Measurements from ENCODE around the gene ACIN1. TPM values are rescaled to one million over a fixed set of nuclear protein-coding genes. Genes with fewer than 3 reads are reported as not detected.

Gene ACIN1
- total and polyA plus RNA-seq, 9 of the 15 experiments (the other 6 are each of a cell fraction or from before 2014, with no cell fraction given), result 5.0 to 196 (median 129) TPM

DNA sequence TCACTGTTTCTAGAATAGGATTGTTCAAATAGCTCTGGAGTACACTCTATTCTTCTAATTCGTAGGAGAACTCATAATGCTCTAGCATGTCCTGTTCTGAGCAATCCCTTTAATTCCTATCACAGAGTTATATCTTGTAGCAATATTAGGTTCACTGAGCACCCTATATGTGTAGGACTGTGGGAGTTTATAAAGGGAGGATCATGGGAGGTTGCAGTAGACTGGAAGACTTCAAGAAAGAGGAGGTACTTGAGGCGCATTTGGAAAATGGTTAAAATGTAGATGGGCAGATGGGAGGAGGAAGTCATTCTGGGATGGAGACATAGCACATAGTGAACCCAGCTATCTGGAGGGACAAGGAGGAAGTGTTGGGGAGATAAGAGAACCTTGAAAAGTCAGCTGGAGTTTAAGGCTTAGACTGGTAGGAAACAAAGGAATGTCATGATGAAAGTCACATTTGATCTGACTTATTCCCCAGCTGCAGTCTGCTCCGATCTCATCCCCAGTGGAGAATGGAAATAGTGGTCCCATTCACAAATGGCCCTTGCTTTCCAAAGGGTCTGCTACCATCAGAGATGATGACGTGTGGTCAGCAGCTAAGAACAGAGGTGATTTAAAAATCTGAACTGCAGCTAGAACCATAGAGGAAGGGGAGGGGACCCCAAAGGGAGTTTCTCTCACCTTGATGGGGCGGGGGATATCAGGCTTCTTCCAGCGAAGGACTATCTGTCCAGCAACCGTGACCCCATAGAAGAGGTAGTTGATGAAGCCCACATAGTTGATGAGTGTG lies 34.2 kb upstream of the ACIN1 start (continued):
- TF ChIP-seq, protein P1, sequence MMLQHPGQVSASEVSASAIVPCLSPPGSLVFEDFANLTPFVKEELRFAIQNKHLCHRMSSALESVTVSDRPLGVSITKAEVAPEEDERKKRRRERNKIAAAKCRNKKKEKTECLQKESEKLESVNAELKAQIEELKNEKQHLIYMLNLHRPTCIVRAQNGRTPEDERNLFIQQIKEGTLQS (IDR thresholded peaks at IDR 0.05), result no peak
- TF ChIP-seq, protein P1 (CRISPR knock-in tag; conservative IDR thresholded peaks at IDR 0.05), result no peak
- TF ChIP-seq ZNF785 (CRISPR knock-in tag; IDR thresholded peaks at IDR 0.05), result no peak
- no peak for TF ChIP-seq MBD2 (IDR thresholded peaks at IDR 0.05; ENCODE audit: borderline replicate concordance, low read depth)
- no peak for TF ChIP-seq NFE2L1 (tag; IDR thresholded peaks at IDR 0.05; ENCODE audit: borderline replicate concordance, low read depth)
- TF ChIP-seq MAFK (IDR thresholded peaks at IDR 0.05; ENCODE audit: low read length), result no peak
- no peak for TF ChIP-seq RFX5 (IDR thresholded peaks at IDR 0.05; ENCODE audit: low read depth, low read length)
- TF ChIP-seq ZNF444 (CRISPR knock-in tag; IDR thresholded peaks at IDR 0.05), result no peak
- TF ChIP-seq HNRNPK (IDR thresholded peaks at IDR 0.05; ENCODE audit: low read depth, low read length, poor library complexity, severe bottlenecking), result no peak
- no peak for TF ChIP-seq RBM15 (IDR thresholded peaks at IDR 0.05; ENCODE audit: insufficient read depth, low read length)
- no peak for TF ChIP-seq GABPA (tag; conservative IDR thresholded peaks at IDR 0.05; ENCODE audit: low read depth)
- no peak for TF ChIP-seq ZC3H11A (IDR thresholded peaks at IDR 0.05; ENCODE audit: low read depth, low read length)
- TF ChIP-seq IRF2 (CRISPR knock-in tag; IDR thresholded peaks at IDR 0.05), result no peak
- no peak for TF ChIP-seq ZEB2 (IDR thresholded peaks at IDR 0.05)
- no peak for TF ChIP-seq ZNF668 (CRISPR knock-in tag; IDR thresholded peaks at IDR 0.05)
- no peak for TF ChIP-seq RBM17 (IDR thresholded peaks at IDR 0.05; ENCODE audit: borderline replicate concordance, low read depth, low read length)
- TF ChIP-seq, protein P2, sequence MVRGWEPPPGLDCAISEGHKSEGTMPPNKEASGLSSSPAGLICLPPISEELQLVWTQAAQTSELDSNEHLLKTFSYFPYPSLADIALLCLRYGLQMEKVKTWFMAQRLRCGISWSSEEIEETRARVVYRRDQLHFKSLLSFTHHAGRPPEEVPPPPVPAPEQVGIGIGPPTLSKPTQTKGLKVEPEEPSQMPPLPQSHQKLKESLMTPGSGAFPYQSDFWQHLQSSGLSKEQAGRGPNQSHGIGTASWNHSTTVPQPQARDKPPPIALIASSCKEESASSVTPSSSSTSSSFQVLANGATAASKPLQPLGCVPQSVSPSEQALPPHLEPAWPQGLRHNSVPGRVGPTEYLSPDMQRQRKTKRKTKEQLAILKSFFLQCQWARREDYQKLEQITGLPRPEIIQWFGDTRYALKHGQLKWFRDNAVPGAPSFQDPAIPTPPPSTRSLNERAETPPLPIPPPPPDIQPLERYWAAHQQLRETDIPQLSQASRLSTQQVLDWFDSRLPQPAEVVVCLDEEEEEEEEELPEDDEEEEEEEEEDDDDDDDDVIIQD (CRISPR knock-in tag; IDR thresholded peaks at IDR 0.05), result no peak
- no peak for TF ChIP-seq ZBTB1 (CRISPR knock-in tag; IDR thresholded peaks at IDR 0.05; ENCODE audit: borderline replicate concordance, low read depth)
- no peak for TF ChIP-seq PCBP1 (IDR thresholded peaks at IDR 0.05; ENCODE audit: low read depth, low read length, poor library complexity, severe bottlenecking)
- no peak for TF ChIP-seq BRCA1 (IDR thresholded peaks at IDR 0.05)
- no peak for TF ChIP-seq BRCA1 (CRISPR knock-in tag; IDR thresholded peaks at IDR 0.05)
- no peak for TF ChIP-seq DIDO1 (tag; IDR thresholded peaks at IDR 0.05; ENCODE audit: low read depth)
- TF ChIP-seq POU5F1 (IDR thresholded peaks at IDR 0.05; ENCODE audit: borderline replicate concordance, low read depth, low read length, partially characterized antibody), result no peak
- peak; percentile 47; the same call in 1 of the 2 replicates for TF ChIP-seq SOX6 (IDR thresholded peaks at IDR 0.05)
- TF ChIP-seq TAF1 (IDR thresholded peaks at IDR 0.05; ENCODE audit: control insufficient read depth, extremely low read depth, insufficient read depth, low read length, severe bottlenecking), result no peak
- no peak for TF ChIP-seq COPS2 (conservative IDR thresholded peaks at IDR 0.05)
- no peak for TF ChIP-seq HNRNPUL1 (IDR thresholded peaks at IDR 0.05; ENCODE audit: low read length)

Measured in K562 (cell line).